Measurements from ENCODE around the gene CDH11. TPM values are rescaled to one million over a fixed set of nuclear protein-coding genes. Genes with fewer than 3 reads are reported as not detected.

CDH11 gene
- total and polyA plus RNA-seq, 2 experiments from 2014 or later: 3.5 to 19.6 TPM

DNA sequence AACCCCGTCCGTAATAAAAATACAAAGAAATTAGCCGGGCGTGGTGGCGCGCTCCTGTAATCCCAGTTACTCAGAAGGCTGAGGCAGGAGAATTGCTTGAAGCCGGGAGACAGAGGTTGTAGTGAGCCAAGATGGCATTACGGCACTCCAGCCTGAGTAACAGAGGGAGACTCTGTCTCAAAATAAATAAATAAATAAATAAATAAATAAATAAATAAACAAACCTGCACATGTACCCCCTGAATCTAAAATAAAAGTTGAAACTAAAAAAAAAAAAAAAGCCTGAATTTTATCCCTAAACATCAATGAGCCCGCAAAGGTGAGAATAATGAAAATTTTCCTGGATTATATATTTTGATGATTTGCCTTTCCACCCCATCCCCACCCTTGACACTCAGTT lies 124.7 kb downstream of the CDH11 start (continued):
- TF ChIP-seq, protein P1, sequence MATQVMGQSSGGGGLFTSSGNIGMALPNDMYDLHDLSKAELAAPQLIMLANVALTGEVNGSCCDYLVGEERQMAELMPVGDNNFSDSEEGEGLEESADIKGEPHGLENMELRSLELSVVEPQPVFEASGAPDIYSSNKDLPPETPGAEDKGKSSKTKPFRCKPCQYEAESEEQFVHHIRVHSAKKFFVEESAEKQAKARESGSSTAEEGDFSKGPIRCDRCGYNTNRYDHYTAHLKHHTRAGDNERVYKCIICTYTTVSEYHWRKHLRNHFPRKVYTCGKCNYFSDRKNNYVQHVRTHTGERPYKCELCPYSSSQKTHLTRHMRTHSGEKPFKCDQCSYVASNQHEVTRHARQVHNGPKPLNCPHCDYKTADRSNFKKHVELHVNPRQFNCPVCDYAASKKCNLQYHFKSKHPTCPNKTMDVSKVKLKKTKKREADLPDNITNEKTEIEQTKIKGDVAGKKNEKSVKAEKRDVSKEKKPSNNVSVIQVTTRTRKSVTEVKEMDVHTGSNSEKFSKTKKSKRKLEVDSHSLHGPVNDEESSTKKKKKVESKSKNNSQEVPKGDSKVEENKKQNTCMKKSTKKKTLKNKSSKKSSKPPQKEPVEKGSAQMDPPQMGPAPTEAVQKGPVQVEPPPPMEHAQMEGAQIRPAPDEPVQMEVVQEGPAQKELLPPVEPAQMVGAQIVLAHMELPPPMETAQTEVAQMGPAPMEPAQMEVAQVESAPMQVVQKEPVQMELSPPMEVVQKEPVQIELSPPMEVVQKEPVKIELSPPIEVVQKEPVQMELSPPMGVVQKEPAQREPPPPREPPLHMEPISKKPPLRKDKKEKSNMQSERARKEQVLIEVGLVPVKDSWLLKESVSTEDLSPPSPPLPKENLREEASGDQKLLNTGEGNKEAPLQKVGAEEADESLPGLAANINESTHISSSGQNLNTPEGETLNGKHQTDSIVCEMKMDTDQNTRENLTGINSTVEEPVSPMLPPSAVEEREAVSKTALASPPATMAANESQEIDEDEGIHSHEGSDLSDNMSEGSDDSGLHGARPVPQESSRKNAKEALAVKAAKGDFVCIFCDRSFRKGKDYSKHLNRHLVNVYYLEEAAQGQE (IDR thresholded peaks at IDR 0.05; ENCODE audit: unreplicated experiment): no peak
- no peak for TF ChIP-seq EZH2 (IDR thresholded peaks at IDR 0.05; ENCODE audit: low read depth, unreplicated experiment)
- no peak for TF ChIP-seq ETS1 (IDR thresholded peaks at IDR 0.05)
- TF ChIP-seq, protein P2, sequence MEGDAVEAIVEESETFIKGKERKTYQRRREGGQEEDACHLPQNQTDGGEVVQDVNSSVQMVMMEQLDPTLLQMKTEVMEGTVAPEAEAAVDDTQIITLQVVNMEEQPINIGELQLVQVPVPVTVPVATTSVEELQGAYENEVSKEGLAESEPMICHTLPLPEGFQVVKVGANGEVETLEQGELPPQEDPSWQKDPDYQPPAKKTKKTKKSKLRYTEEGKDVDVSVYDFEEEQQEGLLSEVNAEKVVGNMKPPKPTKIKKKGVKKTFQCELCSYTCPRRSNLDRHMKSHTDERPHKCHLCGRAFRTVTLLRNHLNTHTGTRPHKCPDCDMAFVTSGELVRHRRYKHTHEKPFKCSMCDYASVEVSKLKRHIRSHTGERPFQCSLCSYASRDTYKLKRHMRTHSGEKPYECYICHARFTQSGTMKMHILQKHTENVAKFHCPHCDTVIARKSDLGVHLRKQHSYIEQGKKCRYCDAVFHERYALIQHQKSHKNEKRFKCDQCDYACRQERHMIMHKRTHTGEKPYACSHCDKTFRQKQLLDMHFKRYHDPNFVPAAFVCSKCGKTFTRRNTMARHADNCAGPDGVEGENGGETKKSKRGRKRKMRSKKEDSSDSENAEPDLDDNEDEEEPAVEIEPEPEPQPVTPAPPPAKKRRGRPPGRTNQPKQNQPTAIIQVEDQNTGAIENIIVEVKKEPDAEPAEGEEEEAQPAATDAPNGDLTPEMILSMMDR (conservative IDR thresholded peaks at IDR 0.05; ENCODE audit: low read depth in 2 of 2): no peak
- TF ChIP-seq NANOG (IDR thresholded peaks at IDR 0.05; ENCODE audit: borderline replicate concordance): no peak
- TF ChIP-seq CREB1 (CRISPR knock-in tag; IDR thresholded peaks at IDR 0.05; ENCODE audit: low read depth): no peak
- no peak for TF ChIP-seq POLR2AphosphoS5 (IDR thresholded peaks at IDR 0.05; ENCODE audit: low read depth)

GRCh38 chr16:64996641-64997040 lies 125.2 kb downstream of the CDH11 start:
- H3K27me3 Mint-ChIP-seq (ENCODE audit: insufficient read depth, low read depth, poor library complexity): peaks cover 3% of the 10 kb centered on the region
- TF ChIP-seq, protein P1 (IDR thresholded peaks at IDR 0.05; ENCODE audit: unreplicated experiment): no peak
- no peak for TF ChIP-seq EZH2 (IDR thresholded peaks at IDR 0.05; ENCODE audit: low read depth, unreplicated experiment)
- TF ChIP-seq, protein P3, sequence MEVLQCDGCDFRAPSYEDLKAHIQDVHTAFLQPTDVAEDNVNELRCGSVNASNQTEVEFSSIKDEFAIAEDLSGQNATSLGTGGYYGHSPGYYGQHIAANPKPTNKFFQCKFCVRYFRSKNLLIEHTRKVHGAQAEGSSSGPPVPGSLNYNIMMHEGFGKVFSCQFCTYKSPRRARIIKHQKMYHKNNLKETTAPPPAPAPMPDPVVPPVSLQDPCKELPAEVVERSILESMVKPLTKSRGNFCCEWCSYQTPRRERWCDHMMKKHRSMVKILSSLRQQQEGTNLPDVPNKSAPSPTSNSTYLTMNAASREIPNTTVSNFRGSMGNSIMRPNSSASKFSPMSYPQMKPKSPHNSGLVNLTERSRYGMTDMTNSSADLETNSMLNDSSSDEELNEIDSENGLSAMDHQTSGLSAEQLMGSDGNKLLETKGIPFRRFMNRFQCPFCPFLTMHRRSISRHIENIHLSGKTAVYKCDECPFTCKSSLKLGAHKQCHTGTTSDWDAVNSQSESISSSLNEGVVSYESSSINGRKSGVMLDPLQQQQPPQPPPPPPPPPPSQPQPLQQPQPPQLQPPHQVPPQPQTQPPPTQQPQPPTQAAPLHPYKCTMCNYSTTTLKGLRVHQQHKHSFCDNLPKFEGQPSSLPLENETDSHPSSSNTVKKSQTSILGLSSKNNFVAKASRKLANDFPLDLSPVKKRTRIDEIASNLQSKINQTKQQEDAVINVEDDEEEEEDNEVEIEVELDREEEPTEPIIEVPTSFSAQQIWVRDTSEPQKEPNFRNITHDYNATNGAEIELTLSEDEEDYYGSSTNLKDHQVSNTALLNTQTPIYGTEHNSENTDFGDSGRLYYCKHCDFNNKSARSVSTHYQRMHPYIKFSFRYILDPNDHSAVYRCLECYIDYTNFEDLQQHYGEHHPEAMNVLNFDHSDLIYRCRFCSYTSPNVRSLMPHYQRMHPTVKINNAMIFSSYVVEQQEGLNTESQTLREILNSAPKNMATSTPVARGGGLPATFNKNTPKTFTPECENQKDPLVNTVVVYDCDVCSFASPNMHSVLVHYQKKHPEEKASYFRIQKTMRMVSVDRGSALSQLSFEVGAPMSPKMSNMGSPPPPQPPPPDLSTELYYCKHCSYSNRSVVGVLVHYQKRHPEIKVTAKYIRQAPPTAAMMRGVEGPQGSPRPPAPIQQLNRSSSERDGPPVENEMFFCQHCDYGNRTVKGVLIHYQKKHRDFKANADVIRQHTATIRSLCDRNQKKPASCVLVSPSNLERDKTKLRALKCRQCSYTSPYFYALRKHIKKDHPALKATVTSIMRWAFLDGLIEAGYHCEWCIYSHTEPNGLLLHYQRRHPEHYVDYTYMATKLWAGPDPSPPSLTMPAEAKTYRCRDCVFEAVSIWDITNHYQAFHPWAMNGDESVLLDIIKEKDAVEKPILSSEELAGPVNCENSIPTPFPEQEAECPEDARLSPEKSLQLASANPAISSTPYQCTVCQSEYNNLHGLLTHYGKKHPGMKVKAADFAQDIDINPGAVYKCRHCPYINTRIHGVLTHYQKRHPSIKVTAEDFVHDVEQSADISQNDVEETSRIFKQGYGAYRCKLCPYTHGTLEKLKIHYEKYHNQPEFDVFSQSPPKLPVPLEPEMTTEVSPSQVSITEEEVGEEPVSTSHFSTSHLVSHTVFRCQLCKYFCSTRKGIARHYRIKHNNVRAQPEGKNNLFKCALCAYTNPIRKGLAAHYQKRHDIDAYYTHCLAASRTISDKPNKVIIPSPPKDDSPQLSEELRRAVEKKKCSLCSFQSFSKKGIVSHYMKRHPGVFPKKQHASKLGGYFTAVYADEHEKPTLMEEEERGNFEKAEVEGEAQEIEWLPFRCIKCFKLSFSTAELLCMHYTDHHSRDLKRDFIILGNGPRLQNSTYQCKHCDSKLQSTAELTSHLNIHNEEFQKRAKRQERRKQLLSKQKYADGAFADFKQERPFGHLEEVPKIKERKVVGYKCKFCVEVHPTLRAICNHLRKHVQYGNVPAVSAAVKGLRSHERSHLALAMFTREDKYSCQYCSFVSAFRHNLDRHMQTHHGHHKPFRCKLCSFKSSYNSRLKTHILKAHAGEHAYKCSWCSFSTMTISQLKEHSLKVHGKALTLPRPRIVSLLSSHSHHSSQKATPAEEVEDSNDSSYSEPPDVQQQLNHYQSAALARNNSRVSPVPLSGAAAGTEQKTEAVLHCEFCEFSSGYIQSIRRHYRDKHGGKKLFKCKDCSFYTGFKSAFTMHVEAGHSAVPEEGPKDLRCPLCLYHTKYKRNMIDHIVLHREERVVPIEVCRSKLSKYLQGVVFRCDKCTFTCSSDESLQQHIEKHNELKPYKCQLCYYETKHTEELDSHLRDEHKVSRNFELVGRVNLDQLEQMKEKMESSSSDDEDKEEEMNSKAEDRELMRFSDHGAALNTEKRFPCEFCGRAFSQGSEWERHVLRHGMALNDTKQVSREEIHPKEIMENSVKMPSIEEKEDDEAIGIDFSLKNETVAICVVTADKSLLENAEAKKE (CRISPR knock-in tag; IDR thresholded peaks at IDR 0.05): no peak

More at GRCh38 chr16:64996641-64997040, 125.2 kb downstream of the CDH11 start:
- Histone ChIP-seq H3F3A (replicated peaks; ENCODE audit: low read depth) (no peaks in the 10 kb centered on the region), H3K9me2 (ENCODE audit: insufficient read depth) (no peaks in the 10 kb centered on the region), H3K27me3 (ENCODE audit: insufficient read depth) (no peaks in the 10 kb centered on the region), H3K79me2 (replicated peaks; ENCODE audit: insufficient read depth) (no peaks in the 10 kb centered on the region), H3K4me2 (no peak overlapping the region), H3K36me3 (ENCODE audit: insufficient read depth) (no peaks in the 10 kb centered on the region), H3K4me1 (ENCODE audit: insufficient read depth) (0 out of 2 replicates have a peak, but pooled peaks cover 2% of the 10 kb centered on the region), H3K4me3 (no peak overlapping the region), H2AFZ (no peak overlapping the region), H3K27ac (ENCODE audit: low read depth) (no peak overlapping the region), H4K20me1 (replicated peaks; ENCODE audit: insufficient read depth) (no peaks in the 10 kb centered on the region)
- peaks cover 2% of the 10 kb centered on the region; the same call in 2 of the 3 replicates for H3K4me1 Mint-ChIP-seq
- H3K9me3 Mint-ChIP-seq: no peaks in the 10 kb centered on the region
- H3K36me3 Mint-ChIP-seq (ENCODE audit: low read depth): no peaks in the 10 kb centered on the region
- no peak overlapping the region for H3K4me3 Mint-ChIP-seq
- H3K27ac Mint-ChIP-seq: no peak overlapping the region
- ATAC-seq (no peak), DNase-seq (ENCODE audit: low spot score) (no peak)
